ENCODE measurements around the gene TMED1.

The TMED1 gene

DNA sequence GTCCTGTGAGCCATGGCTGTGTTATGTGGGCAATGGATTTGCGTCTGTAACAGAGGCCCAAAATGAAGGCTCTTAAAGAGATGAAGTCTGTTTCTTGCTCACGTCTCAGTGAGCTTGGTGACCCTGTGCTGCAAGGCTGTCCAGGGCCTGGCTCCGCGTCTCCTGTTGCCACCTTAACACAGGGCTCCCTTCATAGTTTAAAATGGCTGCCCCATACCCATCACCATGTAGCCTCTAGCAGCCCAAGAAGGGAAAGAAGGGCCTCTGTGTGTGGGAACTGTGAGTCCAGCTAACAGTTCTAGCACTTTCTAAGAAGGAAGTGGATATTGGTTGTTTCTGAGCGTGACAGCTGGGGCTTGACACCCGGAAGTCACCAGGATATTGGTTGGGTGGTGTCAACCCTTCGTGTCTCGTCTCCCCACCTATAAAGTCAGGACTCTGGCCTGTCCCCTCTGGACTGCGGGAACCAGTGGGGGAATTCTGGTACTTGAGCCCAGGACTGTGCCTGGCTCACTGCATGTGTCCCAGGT, 20.9 kb downstream of the TMED1 start:
- no peak overlapping the region for H3K27ac ChIP-seq (ENCODE audit: poor library complexity, severe bottlenecking)
- H3K4me1 ChIP-seq (ENCODE audit: insufficient read depth, poor library complexity, severe bottlenecking): no peaks in the 10 kb centered on the region
- ATAC-seq (ENCODE audit: low read depth) (no peak), DNase-seq (ENCODE audit: low spot score) (no peak)
- peaks cover 45% of the 10 kb centered on the region for H3K36me3 ChIP-seq (ENCODE audit: low read depth)
- no peaks in the 10 kb centered on the region for H3K9me3 ChIP-seq (ENCODE audit: severe bottlenecking)
- TF ChIP-seq, protein P1, sequence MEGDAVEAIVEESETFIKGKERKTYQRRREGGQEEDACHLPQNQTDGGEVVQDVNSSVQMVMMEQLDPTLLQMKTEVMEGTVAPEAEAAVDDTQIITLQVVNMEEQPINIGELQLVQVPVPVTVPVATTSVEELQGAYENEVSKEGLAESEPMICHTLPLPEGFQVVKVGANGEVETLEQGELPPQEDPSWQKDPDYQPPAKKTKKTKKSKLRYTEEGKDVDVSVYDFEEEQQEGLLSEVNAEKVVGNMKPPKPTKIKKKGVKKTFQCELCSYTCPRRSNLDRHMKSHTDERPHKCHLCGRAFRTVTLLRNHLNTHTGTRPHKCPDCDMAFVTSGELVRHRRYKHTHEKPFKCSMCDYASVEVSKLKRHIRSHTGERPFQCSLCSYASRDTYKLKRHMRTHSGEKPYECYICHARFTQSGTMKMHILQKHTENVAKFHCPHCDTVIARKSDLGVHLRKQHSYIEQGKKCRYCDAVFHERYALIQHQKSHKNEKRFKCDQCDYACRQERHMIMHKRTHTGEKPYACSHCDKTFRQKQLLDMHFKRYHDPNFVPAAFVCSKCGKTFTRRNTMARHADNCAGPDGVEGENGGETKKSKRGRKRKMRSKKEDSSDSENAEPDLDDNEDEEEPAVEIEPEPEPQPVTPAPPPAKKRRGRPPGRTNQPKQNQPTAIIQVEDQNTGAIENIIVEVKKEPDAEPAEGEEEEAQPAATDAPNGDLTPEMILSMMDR (IDR thresholded peaks at IDR 0.05; ENCODE audit: poor library complexity, severe bottlenecking): no peak
- no peak overlapping the region for H3K4me3 ChIP-seq (ENCODE audit: severe bottlenecking)
- H3K27me3 ChIP-seq (ENCODE audit: insufficient read depth, poor library complexity, severe bottlenecking): no peaks in the 10 kb centered on the region

DNA sequence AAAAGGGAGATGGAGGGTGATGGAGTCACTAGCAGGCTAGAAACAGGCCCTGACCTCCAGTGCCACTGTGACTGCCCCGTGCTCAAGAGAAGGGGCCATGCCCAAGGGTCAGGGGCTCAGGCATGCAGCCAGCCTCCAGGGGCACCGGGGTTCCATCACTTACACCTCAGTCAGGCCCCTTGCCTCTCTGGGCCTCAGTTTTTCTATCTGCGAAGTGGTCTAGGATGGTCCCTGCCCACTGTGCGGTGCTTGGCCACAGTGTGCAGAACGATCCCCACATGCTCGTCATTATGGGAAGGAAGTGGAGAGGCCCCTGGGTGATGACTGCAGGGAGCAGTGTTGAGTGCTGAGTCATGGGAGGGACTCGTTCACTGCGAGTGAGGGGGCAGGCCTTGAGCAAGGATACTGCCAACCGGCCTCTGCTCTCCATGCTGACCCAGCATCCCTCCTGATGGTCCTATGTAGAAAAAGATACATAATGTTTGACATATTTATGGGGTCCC, 23.1 kb downstream of the TMED1 start:
- no peak overlapping the region for H3K4me3 ChIP-seq (ENCODE audit: severe bottlenecking)
- no peaks in the 10 kb centered on the region for H3K4me1 ChIP-seq (ENCODE audit: insufficient read depth, poor library complexity, severe bottlenecking)
- DNase-seq (ENCODE audit: low spot score) (no peak), ATAC-seq (ENCODE audit: low read depth) (peak; percentile 63)
- peaks cover 45% of the 10 kb centered on the region for H3K36me3 ChIP-seq (ENCODE audit: low read depth)
- TF ChIP-seq, protein P1 (IDR thresholded peaks at IDR 0.05; ENCODE audit: poor library complexity, severe bottlenecking): no peak
- H3K9me3 ChIP-seq (ENCODE audit: severe bottlenecking): no peaks in the 10 kb centered on the region
- no peaks in the 10 kb centered on the region for H3K27me3 ChIP-seq (ENCODE audit: insufficient read depth, poor library complexity, severe bottlenecking)
- no peak overlapping the region for H3K27ac ChIP-seq (ENCODE audit: poor library complexity, severe bottlenecking)

DNA sequence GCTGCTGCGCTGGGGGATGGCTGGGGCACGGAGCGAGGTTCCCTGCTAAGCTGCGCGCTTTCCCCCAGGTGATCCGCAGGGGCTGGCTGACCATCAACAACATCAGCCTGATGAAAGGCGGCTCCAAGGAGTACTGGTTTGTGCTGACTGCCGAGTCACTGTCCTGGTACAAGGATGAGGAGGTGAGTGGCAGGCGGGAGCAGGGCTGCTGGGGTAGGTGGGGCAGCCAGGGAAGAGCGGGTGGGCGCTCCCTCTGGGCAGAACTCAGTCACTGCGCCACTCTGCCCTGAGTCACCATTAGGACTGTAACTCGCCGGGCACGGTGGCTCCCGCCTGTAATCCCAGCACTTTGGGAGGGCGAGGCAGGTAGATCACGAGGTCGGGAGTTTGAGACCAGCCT, 23.8 kb downstream of the TMED1 start:
- Histone ChIP-seq H3K36me3 (ENCODE audit: low read depth) (peaks cover 45% of the 10 kb centered on the region), H3K27me3 (ENCODE audit: insufficient read depth, poor library complexity, severe bottlenecking) (no peaks in the 10 kb centered on the region), H3K4me3 (ENCODE audit: severe bottlenecking) (no peak overlapping the region), H3K27ac (ENCODE audit: poor library complexity, severe bottlenecking) (no peak overlapping the region), H3K9me3 (ENCODE audit: severe bottlenecking) (no peaks in the 10 kb centered on the region), H3K4me1 (ENCODE audit: insufficient read depth, poor library complexity, severe bottlenecking) (no peaks in the 10 kb centered on the region)
- ATAC-seq (ENCODE audit: low read depth) (no peak), DNase-seq (ENCODE audit: low spot score) (no peak)
- TF ChIP-seq, protein P1 (IDR thresholded peaks at IDR 0.05; ENCODE audit: poor library complexity, severe bottlenecking): no peak

DNA sequence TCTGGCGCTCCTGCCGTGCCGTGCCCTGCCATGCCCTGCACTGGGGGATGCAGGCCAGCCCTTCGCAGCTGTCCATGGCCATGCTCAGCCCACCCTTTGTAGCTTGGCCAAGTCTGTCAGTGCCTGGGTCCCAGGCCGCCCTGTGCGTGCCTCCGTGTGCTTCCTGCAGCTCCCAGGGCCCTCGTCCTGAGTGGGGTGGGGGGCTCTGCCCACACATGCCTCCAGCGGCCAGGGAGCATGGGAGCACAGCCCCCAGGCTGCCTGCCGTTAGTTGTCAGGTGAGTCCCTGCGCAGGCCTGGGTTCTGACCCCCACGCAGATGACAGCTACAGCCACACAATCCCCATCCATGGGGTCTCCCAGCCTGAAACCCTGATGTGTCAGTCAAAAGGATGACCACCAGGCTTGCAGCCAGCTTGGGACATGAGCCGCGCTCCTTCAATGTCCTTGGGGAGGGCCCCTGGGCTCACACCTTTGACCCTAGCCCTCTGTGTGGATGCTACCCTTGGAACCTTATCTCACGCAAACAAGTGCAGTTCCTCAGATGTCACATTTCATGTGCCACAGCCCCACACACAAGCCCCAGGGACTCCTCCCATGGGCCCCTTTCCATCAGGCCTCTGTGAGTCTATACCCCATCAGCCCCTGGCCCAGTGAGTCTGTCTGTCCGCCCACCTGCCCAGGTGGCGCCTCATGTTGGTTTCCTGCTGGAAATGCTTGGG, 24.5 kb downstream of the TMED1 start:
- H3K4me3 ChIP-seq (ENCODE audit: severe bottlenecking): no peak overlapping the region

More for the DNA sequence above, 24.5 kb downstream of the TMED1 start:
- Histone ChIP-seq H3K36me3 (ENCODE audit: low read depth) (peaks cover 45% of the 10 kb centered on the region), H3K27me3 (ENCODE audit: insufficient read depth, poor library complexity, severe bottlenecking) (no peaks in the 10 kb centered on the region), H3K27ac (ENCODE audit: poor library complexity, severe bottlenecking) (no peak overlapping the region), H3K9me3 (ENCODE audit: severe bottlenecking) (no peaks in the 10 kb centered on the region), H3K4me1 (ENCODE audit: insufficient read depth, poor library complexity, severe bottlenecking) (no peaks in the 10 kb centered on the region)
- DNase-seq (ENCODE audit: low spot score): no peak
- no peak for ATAC-seq (ENCODE audit: low read depth)
- TF ChIP-seq, protein P1 (IDR thresholded peaks at IDR 0.05; ENCODE audit: poor library complexity, severe bottlenecking): no peak

Measured in RWPE2 (cell line).